Bronchial epithelial cell (primary cell): Measurements from ENCODE around the gene EVA1A. TPM values are rescaled to one million over a fixed set of nuclear protein-coding genes. Genes with fewer than 3 reads are reported as not detected.
"Not testable (repeated sequence)": the region's sequence is repeated elsewhere in the genome, so short reads cannot be mapped to it uniquely, and the experiment has no call there.

Experiments
- DNase-seq: peaks from one replicate; pipeline ENCODE4 v3.0.0-alpha.2; 2010; ENCODE audit warnings: low read depth
- FAIRE-seq: peaks from 2 replicates; lab custom pipeline; 2011; peaks lifted over from hg19 to GRCh38; lab: Jason Lieb, UNC
- H3K27me3 ChIP-seq: 2 replicates; pipeline ENCODE4 v1.5.1; 2011; ENCODE audit warnings: low read length; ENCODE audit not compliant: control insufficient read depth, insufficient read depth
- H3K36me3 ChIP-seq: 2 replicates; pipeline ENCODE4 v1.5.1; 2011; ENCODE audit warnings: low read length; ENCODE audit not compliant: control insufficient read depth, insufficient read depth
- H3K4me3 ChIP-seq: 2 replicates; pipeline ENCODE4 v1.5.1; 2011; ENCODE audit warnings: mild to moderate bottlenecking, low read depth, low read length, control low read depth
- CTCF ChIP-seq: IDR thresholded peaks from 2 replicates; pipeline ENCODE4 v1.5.1; 2011; ENCODE audit warnings: mild to moderate bottlenecking, moderate library complexity, low read length, control low read depth, inconsistent platforms; ENCODE audit not compliant: insufficient read depth, severe bottlenecking
- total RNA-seq: library from RNA; depleted of rRNA; stranded (reverse); fragments of >200 nt; gene quantifications from 2 replicates; pipeline ENCODE4 v1.2.1, GENCODE V29; 2014

Gene EVA1A
- total RNA-seq, 1 donor from 2014 or later: 5.8 TPM

GRCh38 chr2:75494137-75494769, 66.5 kb downstream of the EVA1A start:
- no peak for TF ChIP-seq CTCF
- Histone ChIP-seq H3K27me3 (no peaks in the 10 kb centered on the region), H3K36me3 (no peaks in the 10 kb centered on the region), H3K4me3 (no peak overlapping the region)
- FAIRE-seq: no peak
- no peak for DNase-seq

- H3K27me3 ChIP-seq: no peaks in the 10 kb centered on the region
- H3K4me3 ChIP-seq: no peak overlapping the region
- DNase-seq (no peak), FAIRE-seq (no peak)
- no peak for TF ChIP-seq CTCF
- H3K36me3 ChIP-seq: no peaks in the 10 kb centered on the region
These were observed 67.5 kb downstream of the EVA1A start for GRCh38 chr2:75493230-75493629.

GRCh38 chr2:75491129-75491753, 69.5 kb downstream of the EVA1A start:
- TF ChIP-seq CTCF: no peak
- Histone ChIP-seq H3K36me3 (no peaks in the 10 kb centered on the region), H3K4me3 (no peak overlapping the region), H3K27me3 (no peaks in the 10 kb centered on the region)
- DNase-seq (no peak), FAIRE-seq (no peak)

GRCh38 chr2:75489721-75490120, 71.0 kb downstream of the EVA1A start:
- no peak for DNase-seq
- no peak for TF ChIP-seq CTCF
- no peaks in the 10 kb centered on the region for H3K27me3 ChIP-seq
- FAIRE-seq: no peak
- no peak overlapping the region for H3K4me3 ChIP-seq
- no peaks in the 10 kb centered on the region for H3K36me3 ChIP-seq

- no peak for TF ChIP-seq CTCF
- no peak overlapping the region for H3K4me3 ChIP-seq
- H3K27me3 ChIP-seq: no peaks in the 10 kb centered on the region
- FAIRE-seq (no peak), DNase-seq (no peak)
- H3K36me3 ChIP-seq: no peaks in the 10 kb centered on the region
These were observed 72.6 kb downstream of the EVA1A start for GRCh38 chr2:75488157-75488556.

- H3K4me3 ChIP-seq, H3K36me3 ChIP-seq, FAIRE-seq, DNase-seq, H3K27me3 ChIP-seq: not testable (repeated sequence)
These were observed 74.0 kb downstream of the EVA1A start for GRCh38 chr2:75486735-75487134.
